Glutamatergic neuron (in vitro differentiated cells): Measurements from ENCODE around the gene PRDX5. TPM values are rescaled to one million over a fixed set of nuclear protein-coding genes. Genes with fewer than 3 reads are reported as not detected.
"Not testable (repeated sequence)": the region's sequence is repeated elsewhere in the genome, so short reads cannot be mapped to it uniquely, and the experiment has no call there.

Experiments used
- DNase-seq: peaks from one replicate; pipeline ENCODE4 v3.0.0; 2022
- H3K27ac Mint-ChIP-seq: one replicate; pipeline ENCODE4 v1.8.0; 2020; ENCODE audit warnings: mild to moderate bottlenecking, mixed read lengths, inconsistent platforms; ENCODE audit not compliant: unreplicated experiment
- H3K27me3 Mint-ChIP-seq: one replicate; pipeline ENCODE4 v1.8.0; 2020; ENCODE audit warnings: mild to moderate bottlenecking, moderate library complexity, mixed read lengths, inconsistent platforms; ENCODE audit not compliant: unreplicated experiment
- H3K36me3 Mint-ChIP-seq: one replicate; pipeline ENCODE4 v1.8.0; 2020; ENCODE audit warnings: mild to moderate bottlenecking, mixed read lengths, inconsistent platforms; ENCODE audit not compliant: unreplicated experiment
- H3K4me1 Mint-ChIP-seq: one replicate; pipeline ENCODE4 v1.8.0; 2020; ENCODE audit warnings: mild to moderate bottlenecking, low read depth, mixed read lengths, inconsistent platforms; ENCODE audit not compliant: unreplicated experiment
- H3K4me3 Mint-ChIP-seq: one replicate; pipeline ENCODE4 v1.8.0; 2020; ENCODE audit warnings: mild to moderate bottlenecking, mixed read lengths, inconsistent platforms; ENCODE audit not compliant: unreplicated experiment
- H3K9me3 Mint-ChIP-seq: one replicate; pipeline ENCODE4 v1.8.0; 2020; ENCODE audit warnings: mild to moderate bottlenecking, moderate library complexity, mixed read lengths, inconsistent platforms; ENCODE audit not compliant: unreplicated experiment
- total RNA-seq: library from RNA; stranded (reverse); fragmentation: NEBNext Ultra II Directional; extraction: Animal tissue kit (Norgen Biotek cat#: 25700); gene quantifications from one replicate; pipeline ENCODE4 v1.2.1, GENCODE V29; 2021; ENCODE audit not compliant: unreplicated experiment
- TF ChIP-seq, protein P1 (sequence below): fragments of 200-600 bp; sonication (generic); IDR thresholded peaks from one replicate; pipeline ENCODE4 v1.5.0; 2021; ENCODE audit not compliant: partially characterized antibody, unreplicated experiment

PRDX5 gene
- total RNA-seq, 1 donor from 2014 or later = 418 TPM

DNA sequence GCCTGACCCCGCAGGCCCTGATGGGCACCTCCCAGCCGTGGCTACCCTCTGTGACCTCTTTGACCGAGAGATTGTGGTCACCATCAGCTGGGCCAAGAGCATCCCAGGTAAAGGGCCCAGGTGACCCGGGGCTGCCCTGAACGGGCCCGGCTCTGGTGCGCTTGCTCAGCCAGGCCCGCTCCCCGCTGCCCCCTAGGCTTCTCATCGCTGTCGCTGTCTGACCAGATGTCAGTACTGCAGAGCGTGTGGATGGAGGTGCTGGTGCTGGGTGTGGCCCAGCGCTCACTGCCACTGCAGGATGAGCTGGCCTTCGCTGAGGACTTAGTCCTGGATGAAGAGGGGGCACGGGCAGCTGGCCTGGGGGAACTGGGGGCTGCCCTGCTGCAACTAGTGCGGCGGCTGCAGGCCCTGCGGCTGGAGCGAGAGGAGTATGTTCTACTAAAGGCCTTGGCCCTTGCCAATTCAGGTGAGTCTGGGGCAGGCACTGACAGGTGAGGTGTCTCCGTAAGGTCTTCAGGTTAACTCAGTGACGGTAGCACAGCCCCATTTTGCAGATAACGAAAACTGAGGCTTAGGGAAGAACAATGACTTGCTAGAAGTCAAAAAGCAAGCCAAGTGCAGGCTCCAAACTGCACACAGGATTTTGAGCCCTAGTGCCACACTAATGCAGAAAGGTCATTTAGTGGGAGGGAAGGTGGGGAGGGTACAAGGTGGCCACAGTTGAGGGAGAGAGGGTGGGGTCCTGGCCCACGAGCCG is 2.9 kb upstream of the PRDX5 start:
- no peaks in the 10 kb centered on the region for H3K36me3 Mint-ChIP-seq
- peaks cover 10% of the 10 kb centered on the region for H3K9me3 Mint-ChIP-seq
- TF ChIP-seq, protein P1, sequence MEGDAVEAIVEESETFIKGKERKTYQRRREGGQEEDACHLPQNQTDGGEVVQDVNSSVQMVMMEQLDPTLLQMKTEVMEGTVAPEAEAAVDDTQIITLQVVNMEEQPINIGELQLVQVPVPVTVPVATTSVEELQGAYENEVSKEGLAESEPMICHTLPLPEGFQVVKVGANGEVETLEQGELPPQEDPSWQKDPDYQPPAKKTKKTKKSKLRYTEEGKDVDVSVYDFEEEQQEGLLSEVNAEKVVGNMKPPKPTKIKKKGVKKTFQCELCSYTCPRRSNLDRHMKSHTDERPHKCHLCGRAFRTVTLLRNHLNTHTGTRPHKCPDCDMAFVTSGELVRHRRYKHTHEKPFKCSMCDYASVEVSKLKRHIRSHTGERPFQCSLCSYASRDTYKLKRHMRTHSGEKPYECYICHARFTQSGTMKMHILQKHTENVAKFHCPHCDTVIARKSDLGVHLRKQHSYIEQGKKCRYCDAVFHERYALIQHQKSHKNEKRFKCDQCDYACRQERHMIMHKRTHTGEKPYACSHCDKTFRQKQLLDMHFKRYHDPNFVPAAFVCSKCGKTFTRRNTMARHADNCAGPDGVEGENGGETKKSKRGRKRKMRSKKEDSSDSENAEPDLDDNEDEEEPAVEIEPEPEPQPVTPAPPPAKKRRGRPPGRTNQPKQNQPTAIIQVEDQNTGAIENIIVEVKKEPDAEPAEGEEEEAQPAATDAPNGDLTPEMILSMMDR = no peak
- DNase-seq = no peak
- H3K27ac Mint-ChIP-seq = no peak overlapping the region
- H3K4me1 Mint-ChIP-seq = peaks cover 21% of the 10 kb centered on the region
- H3K27me3 Mint-ChIP-seq = peaks cover 17% of the 10 kb centered on the region
- no peak overlapping the region for H3K4me3 Mint-ChIP-seq

DNA sequence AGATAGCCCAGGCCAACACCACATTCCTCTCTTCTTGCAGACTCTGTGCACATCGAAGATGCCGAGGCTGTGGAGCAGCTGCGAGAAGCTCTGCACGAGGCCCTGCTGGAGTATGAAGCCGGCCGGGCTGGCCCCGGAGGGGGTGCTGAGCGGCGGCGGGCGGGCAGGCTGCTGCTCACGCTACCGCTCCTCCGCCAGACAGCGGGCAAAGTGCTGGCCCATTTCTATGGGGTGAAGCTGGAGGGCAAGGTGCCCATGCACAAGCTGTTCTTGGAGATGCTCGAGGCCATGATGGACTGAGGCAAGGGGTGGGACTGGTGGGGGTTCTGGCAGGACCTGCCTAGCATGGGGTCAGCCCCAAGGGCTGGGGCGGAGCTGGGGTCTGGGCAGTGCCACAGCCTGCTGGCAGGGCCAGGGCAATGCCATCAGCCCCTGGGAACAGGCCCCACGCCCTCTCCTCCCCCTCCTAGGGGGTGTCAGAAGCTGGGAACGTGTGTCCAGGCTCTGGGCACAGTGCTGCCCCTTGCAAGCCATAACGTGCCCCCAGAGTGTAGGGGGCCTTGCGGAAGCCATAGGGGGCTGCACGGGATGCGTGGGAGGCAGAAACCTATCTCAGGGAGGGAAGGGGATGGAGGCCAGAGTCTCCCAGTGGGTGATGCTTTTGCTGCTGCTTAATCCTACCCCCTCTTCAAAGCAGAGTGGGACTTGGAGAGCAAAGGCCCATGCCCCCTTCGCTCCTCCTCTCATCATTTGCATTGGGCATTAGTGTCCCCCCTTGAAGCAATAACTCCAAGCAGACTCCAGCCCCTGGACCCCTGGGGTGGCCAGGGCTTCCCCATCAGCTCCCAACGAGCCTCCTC is 2.0 kb upstream of the PRDX5 start:
- Mint-ChIP-seq H3K4me3 (peak overlapping the region; percentile 95), H3K27me3 (peaks cover 18% of the 10 kb centered on the region), H3K9me3 (peaks cover 12% of the 10 kb centered on the region), H3K4me1 (peaks cover 22% of the 10 kb centered on the region)
- not testable (repeated sequence) for H3K27ac Mint-ChIP-seq, H3K36me3 Mint-ChIP-seq, DNase-seq

DNA sequence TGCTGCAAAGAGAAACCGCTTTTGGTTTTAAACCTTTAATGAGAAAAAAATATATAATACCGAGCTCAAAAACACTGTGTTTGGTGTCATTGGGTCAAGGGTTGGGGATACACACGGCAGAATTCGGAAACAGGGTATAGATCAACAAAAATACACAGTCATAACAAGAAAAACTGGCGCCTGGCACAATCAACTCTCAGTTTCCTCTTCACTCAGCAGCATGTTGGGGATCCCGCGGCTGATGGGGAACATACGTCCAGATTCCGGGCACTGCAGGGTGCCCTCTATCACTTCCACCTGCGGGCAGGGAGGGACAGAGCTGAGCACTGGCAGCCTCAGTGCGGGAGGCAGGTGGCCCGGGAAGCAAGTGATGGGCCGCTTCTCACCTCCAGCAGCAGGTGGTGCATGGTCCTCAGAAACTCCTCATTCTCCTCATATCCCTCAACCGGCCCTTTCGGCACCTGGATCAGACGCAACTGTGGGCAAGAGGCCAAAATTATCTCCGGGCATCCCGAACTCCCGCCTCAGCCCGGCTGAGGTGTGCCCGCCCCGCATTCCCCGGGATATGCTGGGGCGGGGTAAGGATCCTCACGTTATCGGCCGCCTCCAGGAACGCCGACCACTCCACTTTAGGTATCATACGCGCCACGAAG is 1.1 kb upstream of the PRDX5 start:
- Mint-ChIP-seq H3K36me3 (peaks cover 4% of the 10 kb centered on the region), H3K9me3 (peaks cover 14% of the 10 kb centered on the region), H3K4me3 (peak overlapping the region; percentile 95)

DNA sequence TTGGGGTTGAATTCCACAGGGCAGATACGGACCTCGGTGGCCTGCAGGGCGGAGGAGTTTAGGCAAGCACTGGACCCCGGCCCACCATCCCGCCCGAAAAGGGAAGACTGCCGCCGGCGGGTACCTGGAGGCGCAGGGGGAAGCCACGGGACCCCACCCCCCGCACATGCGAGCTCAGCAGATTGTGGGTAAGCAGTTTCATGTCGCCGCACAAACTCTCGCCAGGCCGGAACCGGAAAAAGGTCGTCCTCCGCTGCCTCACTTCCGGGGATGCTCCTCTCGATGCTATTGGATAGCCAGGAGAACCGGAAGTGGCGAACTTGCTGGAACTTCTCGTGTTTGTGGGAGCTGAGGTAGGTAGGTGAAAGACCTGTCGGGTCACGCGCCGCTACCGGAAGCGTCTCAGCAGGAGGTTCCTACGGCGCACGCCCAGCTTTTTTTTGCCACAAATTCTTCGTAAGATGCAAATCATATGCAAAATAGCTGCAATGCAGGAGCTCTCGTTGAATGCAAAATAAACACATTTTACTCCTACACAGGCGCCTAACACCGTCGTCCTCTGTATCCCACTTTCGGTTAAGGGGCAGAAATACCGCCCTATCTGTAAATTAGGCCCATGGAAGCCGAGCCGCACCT is 478 bp upstream of the PRDX5 start, which contains the start of gene TRMT112:
Gene TRMT112 (minus strand): TSS at position 235 of the 636 bp plus-strand sequence. CDS start 33 bp downstream, at position 202.
- peaks cover 4% of the 10 kb centered on the region for H3K36me3 Mint-ChIP-seq
- peak within 1 kb of the TSS; percentile 95 for H3K4me3 Mint-ChIP-seq

More for the DNA sequence above, 1.1 kb upstream of the PRDX5 start:
- TF ChIP-seq, protein P1 = no peak
- no peak for DNase-seq
- H3K4me1 Mint-ChIP-seq = peaks cover 25% of the 10 kb centered on the region
- H3K27ac Mint-ChIP-seq = peak overlapping the region; percentile 75
- peaks cover 19% of the 10 kb centered on the region for H3K27me3 Mint-ChIP-seq

More for the DNA sequence above, 478 bp upstream of the PRDX5 start, which contains the start of gene TRMT112:
- H3K27me3 Mint-ChIP-seq = peaks cover 19% of the 10 kb centered on the region
- peaks cover 26% of the 10 kb centered on the region for H3K4me1 Mint-ChIP-seq
- peaks cover 14% of the 10 kb centered on the region for H3K9me3 Mint-ChIP-seq
- TF ChIP-seq, protein P1 = no peak
- peak; percentile 84 for DNase-seq
- H3K27ac Mint-ChIP-seq = peak within 1 kb of the TSS; percentile 98
